Activated CD4-positive, CD25-positive, alpha-beta regulatory T cell (primary cell): ENCODE measurements around the gene ITGAV.

Experiments used
- DNase-seq, 4 experiments: peaks; one replicate each; lab custom pipeline; 2025; lab: John Stamatoyannopoulos, UW

Gene ITGAV

DNA sequence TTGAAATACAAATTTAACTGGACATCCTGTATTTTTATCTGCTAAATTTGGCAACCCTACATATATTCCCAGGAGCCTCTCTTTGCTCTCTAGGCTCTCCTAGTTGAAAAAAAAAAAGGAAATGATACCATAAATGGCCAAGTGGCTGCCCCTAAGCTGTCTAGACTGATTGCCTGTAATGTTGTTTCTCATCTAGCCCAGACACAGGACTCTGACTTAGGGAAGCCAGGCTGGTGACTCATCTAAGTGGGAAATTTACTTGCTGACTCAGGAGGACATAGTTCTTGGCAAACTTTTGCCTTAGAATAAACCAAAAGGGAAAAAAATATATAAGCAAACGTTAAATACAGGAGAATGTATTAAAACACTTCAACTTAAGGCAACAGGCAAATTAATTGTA, 14.6 kb upstream of the ITGAV start:
- no peak for DNase-seq

DNA sequence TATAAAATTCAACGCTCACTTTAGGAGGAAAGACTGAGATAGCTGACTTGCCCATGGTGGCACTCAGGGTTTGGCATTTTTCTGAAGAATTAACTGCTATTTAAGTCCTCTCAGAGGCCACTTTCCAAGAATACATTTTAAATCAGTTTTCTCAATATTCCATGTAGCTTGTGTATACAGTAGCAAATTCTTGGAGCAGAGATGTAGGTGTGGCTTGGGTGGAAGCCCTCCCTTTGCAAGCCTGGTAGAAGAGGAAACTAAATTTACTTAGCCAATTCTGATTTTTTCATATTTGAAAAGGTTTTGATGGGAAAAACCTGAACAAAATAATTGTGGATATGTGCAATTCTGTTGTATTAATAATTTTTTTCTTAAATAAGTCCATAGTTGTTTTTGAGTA, 14.0 kb upstream of the ITGAV start:
- no peak for DNase-seq

DNA sequence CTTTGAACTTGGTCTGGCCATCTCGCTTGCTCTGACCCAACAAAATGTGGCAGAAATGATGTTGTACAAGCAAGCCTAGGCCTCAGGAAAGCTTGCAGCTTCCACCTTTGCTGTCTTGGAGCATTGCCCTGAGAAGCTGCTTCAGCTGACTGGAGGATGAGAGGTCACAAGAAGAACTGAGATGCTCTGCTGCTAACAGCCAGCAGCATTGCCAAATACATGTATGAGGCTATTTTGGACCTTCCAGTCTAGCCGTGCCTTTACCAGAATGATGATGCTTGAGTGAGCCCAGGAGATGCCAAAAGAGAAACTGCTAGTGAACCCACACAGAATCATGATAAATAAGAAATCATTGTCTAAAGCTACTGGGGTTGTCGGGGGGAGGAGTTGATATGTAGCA, 13.2 kb upstream of the ITGAV start:
- DNase-seq, result no peak

DNA sequence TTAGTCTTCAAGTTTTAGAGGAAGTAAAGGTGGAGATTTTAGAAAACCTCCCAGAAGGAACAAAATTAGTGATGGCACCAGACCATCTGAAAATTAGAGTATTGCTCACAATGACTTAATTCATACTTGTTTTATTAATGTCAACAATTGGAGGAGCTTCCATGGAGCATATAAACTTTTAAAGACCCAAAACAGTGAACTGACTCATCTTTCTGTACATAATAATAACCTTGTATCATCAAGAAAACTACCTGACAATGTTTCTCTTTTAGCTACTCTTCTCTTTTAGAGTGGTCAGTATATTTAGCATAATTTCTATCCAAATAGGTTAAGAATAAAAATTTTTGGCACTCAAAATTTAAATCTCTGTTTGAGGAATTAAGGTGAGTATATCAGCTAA, 7.2 kb upstream of the ITGAV start:
- no peak for DNase-seq

DNA sequence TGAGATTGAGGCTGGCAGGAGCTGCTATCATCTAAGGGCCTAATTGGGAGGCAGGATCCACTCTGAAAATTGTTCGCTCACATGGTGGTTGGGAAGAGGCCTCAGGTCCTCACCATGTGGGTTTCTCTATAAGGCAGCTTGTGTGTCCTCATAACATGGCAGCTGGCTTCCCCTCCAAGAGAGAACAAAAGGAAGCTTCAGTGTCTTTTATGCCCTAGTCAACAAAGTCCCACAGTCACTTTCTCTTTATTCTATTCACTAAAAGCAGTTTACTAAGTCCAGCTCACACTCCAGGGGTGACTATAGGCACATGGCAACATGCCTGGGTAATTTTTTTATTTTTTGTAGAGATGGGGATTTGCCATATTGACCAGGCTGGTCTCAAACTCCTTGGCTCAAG, 5.8 kb upstream of the ITGAV start:
- DNase-seq, result no peak

DNA sequence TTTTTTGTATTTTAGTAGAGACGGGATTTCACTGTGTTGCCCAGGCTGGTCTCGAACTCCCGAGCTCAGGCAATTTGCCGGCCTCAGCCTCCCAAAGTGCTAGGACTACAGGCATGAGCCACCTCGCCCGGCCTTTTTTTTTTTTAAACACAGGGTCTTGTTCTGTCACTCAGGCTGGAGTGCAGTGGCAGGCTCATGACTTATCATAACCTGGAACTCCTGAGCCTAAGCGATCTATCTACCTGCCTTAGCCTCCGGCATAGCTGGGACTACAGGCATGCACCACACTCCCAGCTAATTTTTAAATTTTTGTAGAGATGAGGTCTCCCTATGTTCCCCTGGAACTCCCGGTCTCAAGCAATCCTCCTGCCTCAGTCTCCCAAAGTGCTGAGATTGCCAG, 1.4 kb upstream of the ITGAV start:
- DNase-seq, result no peak

DNA sequence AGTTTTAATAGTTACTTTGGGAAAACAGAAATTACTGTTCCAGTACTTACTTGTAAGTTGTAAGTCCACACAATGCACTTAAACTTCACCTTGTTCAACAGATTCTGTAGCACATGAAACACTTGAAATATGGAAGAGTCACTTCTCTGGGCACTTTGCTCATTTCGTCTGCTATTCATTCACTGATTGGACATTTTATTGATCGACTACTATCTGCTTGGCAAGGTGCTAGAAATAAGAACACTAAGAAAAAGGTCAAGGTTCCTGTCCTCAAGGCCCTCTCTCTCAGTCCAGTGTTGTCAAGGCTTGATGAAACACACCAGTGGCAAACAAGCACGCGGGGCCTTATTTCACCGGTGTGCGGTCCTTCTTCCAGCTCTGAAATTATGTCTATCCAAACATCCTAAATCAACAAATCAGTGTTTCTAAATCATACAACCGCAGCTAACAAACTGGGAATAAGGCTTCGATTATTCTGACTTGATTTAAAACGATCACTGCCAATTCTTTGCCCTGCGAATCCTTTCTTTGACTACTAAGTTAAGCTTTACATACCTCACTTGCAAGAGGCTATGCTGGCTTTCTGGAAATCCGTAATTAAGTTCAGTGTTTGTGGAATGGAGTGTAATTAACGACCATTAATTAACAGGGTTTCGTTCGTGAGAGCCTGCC, 780 bp upstream of the ITGAV start:
- no peak for DNase-seq

DNA sequence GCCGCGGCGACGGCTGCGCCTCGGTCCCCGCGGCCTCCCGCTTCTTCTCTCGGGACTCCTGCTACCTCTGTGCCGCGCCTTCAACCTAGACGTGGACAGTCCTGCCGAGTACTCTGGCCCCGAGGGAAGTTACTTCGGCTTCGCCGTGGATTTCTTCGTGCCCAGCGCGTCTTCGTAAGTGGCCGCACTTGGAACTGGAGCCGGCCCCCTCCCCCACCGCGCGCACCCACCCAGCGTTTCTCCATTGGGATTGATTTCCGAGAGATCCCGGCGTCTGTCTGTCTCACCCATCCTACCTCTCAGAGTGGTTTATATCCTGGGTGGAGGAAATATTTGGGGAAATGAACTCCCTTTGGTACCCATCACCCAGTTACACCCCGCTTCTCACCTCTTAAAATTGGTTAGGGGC, 498 bp downstream of the ITGAV start:
- DNase-seq, result peak in 1 of 4 experiments; percentile 16

DNA sequence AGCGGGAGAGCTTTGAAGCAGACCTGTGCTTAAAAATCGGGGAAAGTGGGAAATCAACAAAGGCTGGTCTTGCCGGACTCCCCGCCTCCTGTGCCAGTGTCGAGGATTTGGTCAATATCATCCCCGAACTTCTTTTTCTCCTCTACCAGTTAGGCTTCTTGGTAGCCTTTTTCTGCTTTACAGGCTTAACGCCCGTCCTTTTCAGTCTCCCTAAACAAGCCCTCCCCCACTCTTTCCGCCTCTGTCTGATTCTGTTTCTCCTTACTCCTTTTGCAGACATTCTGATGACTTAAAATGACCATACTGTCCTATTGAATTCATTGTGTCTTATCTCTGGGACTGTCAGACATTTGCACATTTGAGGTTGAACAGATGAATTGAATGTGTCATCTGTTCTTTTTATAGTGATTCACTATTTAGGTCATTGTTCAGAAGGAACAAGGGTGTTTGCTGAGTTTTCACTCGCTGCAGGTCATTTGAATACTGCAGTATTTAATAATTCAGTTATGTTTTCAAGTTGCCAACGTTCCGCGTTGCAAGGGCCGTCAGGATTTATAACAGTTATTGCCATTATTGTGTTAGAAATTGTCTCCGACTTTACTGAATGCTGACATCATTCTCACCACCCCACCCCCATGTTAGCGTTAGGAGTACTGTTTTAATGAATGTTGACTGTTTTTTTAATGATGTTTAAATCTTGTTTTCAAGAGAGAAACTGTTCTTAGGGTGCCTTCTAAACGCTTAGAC, 1.1 kb downstream of the ITGAV start:
- DNase-seq, result no peak

DNA sequence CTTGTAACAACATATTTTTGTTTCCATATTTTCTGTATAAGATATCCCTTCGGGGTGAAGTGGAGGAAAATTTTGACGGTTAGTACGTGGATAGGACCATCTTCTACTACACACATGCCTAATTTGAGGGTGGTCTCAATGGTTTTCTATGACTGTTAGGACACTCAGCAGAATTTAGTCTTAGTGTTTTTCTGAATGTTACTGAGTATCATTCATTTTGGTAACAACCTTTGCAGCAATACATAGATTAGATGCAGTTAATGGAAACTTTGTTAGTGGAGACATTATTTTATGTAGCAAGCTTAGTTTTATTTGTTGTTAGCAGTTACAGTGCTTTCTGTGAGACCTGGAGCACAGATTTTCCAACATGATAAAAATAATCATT, 1.6 kb downstream of the ITGAV start:
- DNase-seq, result no peak

DNA sequence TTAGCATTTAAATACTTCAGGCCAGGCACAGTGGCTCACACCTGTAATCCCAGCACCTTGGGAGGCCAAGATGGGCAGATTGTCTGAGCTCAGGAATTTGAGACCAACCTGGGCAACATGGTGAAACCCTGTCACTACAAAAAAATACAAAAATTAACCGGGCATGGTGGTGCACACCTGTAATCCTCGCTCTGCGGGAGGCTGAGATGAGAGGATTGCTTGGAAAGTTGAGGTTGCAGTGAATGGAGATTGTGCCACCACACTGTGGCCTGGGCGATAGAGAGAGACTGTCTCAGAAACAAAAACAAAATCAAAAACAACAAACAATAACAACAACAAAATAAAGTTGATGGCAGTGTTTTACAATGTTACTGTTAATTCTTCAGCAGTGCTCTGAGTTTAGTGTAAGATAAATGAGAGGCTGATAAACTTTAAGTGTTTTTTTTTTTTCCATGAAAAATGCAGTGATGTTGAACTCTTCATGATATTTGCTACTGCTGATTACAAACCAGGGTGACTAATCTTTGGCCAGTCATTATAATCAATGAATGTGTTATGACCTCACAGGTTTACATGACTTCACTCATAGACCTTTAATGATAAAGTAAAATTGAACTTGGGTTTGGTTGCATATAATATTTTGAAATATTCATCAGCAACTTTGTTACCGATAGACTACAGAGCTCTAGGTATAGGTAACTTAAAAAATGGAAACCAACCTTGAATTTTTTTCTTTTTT, 2.5 kb downstream of the ITGAV start:
- DNase-seq, result no peak

DNA sequence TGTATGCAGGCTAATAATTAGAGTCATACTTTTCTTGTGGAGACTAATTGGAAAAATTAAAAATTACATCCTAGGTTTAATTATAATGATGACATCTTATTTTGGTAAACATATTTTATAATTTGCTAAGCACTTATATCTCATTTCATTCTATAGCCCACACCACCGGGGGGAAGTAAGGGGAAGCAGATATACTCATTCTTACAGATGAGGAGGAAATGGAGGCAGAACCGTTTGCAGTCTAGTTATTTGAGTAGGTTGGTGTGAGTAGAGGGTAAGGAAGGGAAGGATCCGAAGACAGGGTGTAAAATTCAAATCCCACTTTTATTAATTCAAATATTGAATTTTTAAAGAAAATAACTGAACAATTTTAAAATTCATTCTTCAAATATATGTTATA, 3.7 kb downstream of the ITGAV start:
- DNase-seq, result no peak

DNA sequence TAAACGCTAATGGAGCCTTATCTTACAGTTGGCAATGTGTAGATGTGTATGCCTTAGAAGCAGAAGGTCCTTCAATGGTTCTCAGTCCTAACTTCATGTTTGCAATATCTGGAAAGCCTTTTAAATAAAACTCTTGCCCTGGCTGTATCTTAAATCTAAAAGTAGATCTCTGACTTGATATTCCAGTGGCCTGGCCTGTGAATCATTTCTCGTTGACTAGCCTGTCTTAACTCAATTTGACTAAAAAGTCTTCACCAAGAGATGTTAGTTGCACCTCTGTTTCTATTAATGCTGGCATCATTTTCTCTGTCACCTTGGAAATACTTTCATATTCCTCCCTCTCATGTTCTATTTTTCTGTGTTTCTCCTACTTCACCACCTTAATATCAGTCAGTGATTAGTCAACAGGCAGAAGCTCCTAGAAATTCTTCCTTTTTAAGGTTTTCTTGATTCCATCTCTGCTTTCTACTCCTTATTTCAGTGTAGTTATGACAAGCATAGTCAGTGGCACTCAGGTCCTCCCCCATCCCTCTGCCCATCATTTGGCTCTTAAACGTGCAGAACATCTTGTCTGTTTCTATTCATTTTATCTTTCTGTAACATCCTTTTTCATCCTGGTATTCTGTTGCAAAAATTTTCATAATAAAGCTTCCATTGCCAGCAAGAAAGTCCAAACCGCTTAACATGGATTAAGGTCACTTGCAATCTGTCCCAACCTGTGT, 4.3 kb downstream of the ITGAV start:
- no peak for DNase-seq

DNA sequence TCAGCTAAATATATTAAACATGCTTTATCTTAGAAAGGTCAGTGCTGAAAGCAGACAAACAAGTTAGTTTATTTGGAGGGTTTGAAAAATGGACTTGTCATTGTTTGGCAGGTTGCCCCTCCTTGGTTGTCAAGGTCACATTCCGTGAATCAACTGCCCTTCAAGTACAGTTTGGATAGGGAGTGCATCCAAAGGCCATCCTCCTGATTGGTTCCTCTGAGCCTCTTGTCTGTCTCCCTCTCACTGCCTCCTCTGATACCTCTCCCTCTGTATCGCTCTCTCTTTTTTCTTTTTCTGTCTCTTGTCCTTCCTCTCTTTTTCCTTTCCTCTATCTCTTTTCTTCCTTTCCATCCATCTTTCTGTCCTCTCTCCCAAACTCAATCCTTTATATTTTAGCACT, 5.4 kb downstream of the ITGAV start:
- no peak for DNase-seq

DNA sequence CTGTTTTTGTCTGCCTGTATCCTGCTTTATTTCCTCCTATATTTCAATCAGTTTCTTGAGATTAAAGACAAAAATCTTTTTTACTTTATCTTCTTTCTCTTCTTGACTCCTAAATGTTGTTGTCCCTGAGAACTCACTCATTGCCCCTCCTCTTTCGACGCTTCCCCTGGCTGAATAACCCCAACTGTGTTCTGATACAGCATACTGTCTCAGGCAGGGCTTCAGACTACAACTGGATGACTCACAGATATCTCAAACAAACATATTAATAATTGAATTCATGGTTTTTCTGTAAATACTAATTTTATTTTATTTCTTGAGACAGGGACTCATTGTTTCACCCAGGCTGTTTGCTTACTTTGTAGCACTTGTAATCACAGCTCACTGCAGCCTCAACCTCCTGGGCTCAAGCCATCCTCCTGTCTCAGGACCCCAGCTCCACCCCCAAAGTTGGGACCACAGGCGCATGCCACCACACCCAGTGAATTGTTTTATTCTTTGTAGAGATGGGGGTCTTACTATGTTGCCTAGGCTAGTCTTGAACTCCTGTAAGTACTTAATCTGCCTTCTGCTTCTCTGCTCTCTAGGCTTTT, 9.4 kb downstream of the ITGAV start:
- DNase-seq, result no peak

DNA sequence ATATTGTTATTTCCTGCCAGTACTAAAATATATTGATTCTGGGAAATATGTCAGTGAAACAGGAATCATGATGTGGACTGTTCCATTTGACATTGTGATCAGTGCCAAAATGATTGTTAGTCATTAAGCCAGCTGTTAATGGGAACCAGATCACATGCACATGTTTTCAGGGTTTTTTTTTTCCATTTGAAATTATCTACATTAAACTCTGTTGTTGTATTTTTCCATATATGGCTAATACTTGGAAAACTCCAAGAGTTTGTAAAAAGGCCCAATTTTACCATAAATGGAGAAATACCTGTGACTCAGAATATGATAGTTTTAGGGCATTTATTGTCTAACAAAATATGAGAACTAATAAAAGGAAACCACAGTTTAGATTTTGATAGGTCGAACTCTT, 13.4 kb downstream of the ITGAV start:
- DNase-seq, result no peak

DNA sequence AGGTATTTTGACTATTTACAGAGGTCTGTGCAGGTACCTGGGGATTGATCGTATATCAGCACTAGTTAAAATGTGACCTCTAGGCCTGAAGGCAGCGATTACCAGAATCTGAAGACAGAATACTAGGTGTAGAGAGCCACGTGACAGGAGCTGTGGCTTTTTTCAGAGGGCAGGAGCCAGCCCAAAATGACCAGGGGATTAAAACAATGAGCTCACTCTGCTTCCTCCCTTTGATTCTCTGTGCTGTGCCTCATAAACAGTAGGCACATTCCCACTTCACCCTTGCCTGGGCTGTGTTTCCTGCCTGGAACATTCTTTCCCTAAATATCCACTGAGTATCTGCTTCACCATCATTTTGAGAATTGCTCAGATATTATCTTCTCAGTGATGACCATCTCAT, 15.2 kb downstream of the ITGAV start:
- no peak for DNase-seq

DNA sequence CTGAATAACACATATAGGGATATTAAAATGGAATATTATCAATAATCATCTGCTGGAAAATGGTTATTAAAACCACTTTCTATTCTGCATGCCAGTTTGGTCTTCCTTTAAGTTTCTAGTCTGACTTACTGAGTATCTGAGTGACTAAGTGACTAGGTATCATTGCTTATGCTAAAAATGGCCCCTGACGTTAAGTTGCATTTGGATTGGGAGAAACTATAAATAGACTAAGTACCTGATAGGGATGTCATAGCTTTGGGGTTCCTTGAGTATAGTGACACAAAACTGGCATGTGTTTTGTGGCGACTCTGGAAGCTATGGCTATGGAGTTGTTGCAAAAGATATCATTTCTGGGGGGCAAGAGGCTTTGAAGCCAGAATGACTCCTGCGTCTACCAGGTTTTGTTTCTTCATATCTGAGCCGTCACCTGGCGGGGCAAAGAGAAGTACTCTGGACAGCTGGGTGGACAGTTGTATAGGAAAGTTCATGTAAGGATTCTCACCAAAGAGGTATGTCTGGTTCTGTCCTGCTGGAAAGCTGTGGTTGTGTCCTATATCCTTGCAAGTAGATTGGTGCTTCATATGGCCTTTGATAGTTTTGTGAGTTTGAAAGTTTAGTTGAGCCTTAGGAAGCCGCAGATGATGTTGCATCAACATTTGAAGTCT, 17.9 kb downstream of the ITGAV start:
- DNase-seq, result no peak

DNA sequence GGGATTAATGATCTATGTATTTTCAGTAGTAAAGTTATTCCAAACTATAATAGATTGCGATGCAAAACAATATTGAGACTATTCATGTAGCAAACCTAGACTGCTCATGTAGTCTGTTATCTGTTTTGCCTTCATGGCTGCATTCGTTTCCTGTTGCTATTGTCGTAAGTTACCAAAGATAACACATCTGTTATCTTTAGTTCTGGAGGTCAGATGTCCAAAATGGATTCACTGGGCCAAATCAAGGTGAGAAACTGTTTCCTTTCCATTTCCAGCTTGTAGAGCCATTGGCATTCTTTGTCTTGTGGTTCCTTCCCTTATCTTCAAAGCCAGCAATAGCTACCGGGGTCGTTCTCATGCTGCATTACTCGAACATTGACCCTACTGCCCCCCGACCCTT, 20.9 kb downstream of the ITGAV start:
- DNase-seq, result no peak

DNA sequence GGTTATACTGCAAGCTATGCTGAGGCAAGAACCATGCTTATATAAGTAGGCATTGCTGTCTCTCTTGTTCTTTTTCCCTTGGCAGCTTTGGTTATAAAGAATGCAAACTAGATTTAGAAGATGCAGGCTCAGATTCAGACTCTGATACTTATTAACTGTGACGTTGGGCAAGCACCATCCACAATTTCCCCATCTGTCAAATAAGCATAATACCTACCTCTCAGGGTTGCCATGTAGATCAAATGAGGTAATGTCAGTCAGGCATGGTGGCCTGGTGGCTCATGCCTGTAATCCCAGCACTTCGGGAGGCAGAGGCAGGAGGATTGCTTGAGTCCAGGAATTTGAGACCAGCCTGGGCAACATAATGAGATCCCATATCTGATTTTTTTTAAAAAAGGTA, 21.7 kb downstream of the ITGAV start:
- DNase-seq, result no peak

DNA sequence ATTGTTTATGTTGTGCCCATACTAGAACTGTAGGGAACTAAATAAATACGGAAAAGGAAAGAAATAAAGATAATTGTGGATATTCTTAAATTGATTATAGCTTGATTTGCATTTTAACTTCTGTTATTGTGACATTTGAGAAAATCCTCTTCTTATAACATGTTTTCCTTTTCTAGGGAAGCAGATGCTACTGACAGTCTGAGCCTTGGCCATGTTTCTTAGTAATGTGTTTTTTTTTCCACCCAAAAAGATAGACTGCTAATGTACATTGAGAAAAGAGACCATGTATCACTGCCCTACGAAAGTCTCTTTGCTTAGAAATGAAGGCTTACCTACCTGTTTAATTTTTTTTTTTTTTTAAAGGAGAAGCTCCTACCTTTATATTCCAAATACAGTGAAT, 22.2 kb downstream of the ITGAV start:
- DNase-seq, result no peak
